ENCODE results near the gene CD14. TPM values are rescaled to one million over a fixed set of nuclear protein-coding genes. Genes with fewer than 3 reads are reported as not detected.

The CD14 gene
- total RNA-seq, 1 experiment from 2014 or later, result 0.13 TPM

DNA sequence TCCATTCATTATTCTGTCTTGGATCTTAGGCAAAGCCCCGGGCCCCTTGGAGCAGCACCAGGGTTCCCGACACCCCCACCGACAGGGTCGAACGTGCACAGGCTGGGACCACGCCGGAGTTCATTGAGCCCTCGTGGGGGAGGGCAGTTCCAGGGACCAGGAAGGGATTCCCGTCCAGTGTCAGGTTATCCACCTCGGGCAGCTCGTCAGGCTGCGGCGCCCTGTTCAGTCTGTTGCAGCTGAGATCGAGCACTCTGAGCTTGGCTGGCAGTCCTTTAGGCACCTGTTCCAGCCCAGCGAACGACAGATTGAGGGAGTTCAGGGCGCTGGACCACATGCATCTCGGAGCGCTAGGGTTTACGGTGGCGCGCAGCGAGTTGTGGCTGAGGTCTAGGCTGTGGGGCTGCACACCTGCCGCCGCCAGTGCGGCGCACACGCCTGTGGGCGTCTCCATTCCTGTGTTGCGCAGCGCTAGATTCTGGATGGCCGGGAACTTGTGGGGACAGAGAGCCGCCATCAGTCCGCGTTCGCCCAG is 1.1 kb downstream of the CD14 start:
- Mint-ChIP-seq H3K27ac (no peak overlapping the region), H3K4me3 (no peak overlapping the region), H3K36me3 (ENCODE audit: insufficient read depth in 1 of 3, low read depth in 3 of 3) (peaks cover 4 to 11% (median 11%) of the 10 kb centered on the region in 3 experiments; a peak in 6 of 7 replicates), H3K27me3 (ENCODE audit: low read depth) (peaks cover 6% of the 10 kb centered on the region), H3K4me1 (no peaks in the 10 kb centered on the region), H3K9me3 (peaks cover 36 to 39% of the 10 kb centered on the region in 2 experiments)
- Histone ChIP-seq H2AK5ac (ENCODE audit: insufficient read length, low read length) (no peak overlapping the region), H3K27me3 (ENCODE audit: insufficient read depth, low read length) (no peaks in the 10 kb centered on the region), H4K8ac (replicated peaks; ENCODE audit: insufficient read length, low read depth, low read length) (no peak overlapping the region), H3K18ac (ENCODE audit: insufficient read length, low read depth, low read length) (no peak overlapping the region), H3K56ac (ENCODE audit: insufficient read length, low read depth, low read length) (no peak overlapping the region), H3K4ac (ENCODE audit: low read depth, low read length) (no peak overlapping the region), H3K23ac (ENCODE audit: insufficient read length, low read depth, low read length) (no peak overlapping the region), H3K23me2 (ENCODE audit: insufficient read length, low read depth, low read length, poor library complexity, severe bottlenecking) (no peaks in the 10 kb centered on the region), H4K20me1 (ENCODE audit: control insufficient read depth, insufficient read depth, insufficient read length) (no peaks in the 10 kb centered on the region), H3K79me2 (ENCODE audit: insufficient read depth, low read length) (no peaks in the 10 kb centered on the region), H3K79me1 (ENCODE audit: insufficient read depth, low read depth, low read length, poor library complexity, severe bottlenecking) (no peaks in the 10 kb centered on the region), H2BK5ac (ENCODE audit: insufficient read length, low read length) (no peak overlapping the region), H2BK15ac (ENCODE audit: low read depth, low read length) (no peak overlapping the region), H2BK12ac (ENCODE audit: insufficient read length, low read depth, low read length) (no peak overlapping the region), H3K27ac (ENCODE audit: insufficient read length, low read depth, low read length) (no peak overlapping the region), H3T11ph (ENCODE audit: low read length) (no peak overlapping the region), H3K14ac (ENCODE audit: insufficient read depth, low read length) (no peak overlapping the region), H3K9ac (ENCODE audit: extremely low read depth, insufficient read length, low read length) (no peak overlapping the region), H2BK20ac (ENCODE audit: low read depth, low read length, poor library complexity, severe bottlenecking) (no peak overlapping the region), H4K91ac (ENCODE audit: insufficient read length, low read depth, low read length) (no peak overlapping the region), H2BK120ac (ENCODE audit: low read depth, low read length, poor library complexity, severe bottlenecking) (no peak overlapping the region), H3K4me2 (ENCODE audit: insufficient read depth, insufficient read length, low read length) (no peak overlapping the region), H2AFZ (ENCODE audit: low read length) (no peak overlapping the region), H3K4me1 (ENCODE audit: insufficient read depth, low read length) (no peaks in the 10 kb centered on the region), H3K9me3 (ENCODE audit: control insufficient read depth, low read depth, low read length) (peaks cover 16% of the 10 kb centered on the region), H4K5ac (ENCODE audit: insufficient read length, low read depth, low read length) (no peak overlapping the region)
- WGBS (ENCODE audit: extremely low coverage, insufficient read length, low lambda C conversion rate), result no CpG with 5 or more reads among the region's 36 CpGs
- TF ChIP-seq, protein P1, sequence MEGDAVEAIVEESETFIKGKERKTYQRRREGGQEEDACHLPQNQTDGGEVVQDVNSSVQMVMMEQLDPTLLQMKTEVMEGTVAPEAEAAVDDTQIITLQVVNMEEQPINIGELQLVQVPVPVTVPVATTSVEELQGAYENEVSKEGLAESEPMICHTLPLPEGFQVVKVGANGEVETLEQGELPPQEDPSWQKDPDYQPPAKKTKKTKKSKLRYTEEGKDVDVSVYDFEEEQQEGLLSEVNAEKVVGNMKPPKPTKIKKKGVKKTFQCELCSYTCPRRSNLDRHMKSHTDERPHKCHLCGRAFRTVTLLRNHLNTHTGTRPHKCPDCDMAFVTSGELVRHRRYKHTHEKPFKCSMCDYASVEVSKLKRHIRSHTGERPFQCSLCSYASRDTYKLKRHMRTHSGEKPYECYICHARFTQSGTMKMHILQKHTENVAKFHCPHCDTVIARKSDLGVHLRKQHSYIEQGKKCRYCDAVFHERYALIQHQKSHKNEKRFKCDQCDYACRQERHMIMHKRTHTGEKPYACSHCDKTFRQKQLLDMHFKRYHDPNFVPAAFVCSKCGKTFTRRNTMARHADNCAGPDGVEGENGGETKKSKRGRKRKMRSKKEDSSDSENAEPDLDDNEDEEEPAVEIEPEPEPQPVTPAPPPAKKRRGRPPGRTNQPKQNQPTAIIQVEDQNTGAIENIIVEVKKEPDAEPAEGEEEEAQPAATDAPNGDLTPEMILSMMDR (conservative IDR thresholded peaks at IDR 0.05), result no peak
- DNase-seq, result no peak

Data from H9 (cell line).